Esophagus squamous epithelium (tissue), 4 donors: Measurements from ENCODE around the gene TUBA8.
"Not testable (repeated sequence)": the region's sequence is repeated elsewhere in the genome, so short reads cannot be mapped to it uniquely, and the experiment has no call there.

Experiments
- POLR2A ChIP-seq, 4 donors: fragments of 450-650 bp; IDR thresholded peaks; one replicate each; pipeline ENCODE4 v1.6.1; 2017; ENCODE audit warnings: antibody characterized with exemption in 4 of 4, mild to moderate bottlenecking in 4 of 4, moderate library complexity in 3 of 4
- TF ChIP-seq, protein P1 (sequence below), 6 experiments: fragments of 450-650 bp in 4 of 6; fragments of 200-600 bp in 2 of 6; sonication (generic) in 2 of 6; IDR thresholded peaks; one replicate each; pipeline ENCODE4 v1.5.1; 2016 to 2019; ENCODE audit warnings: antibody characterized with exemption in 6 of 6, mild to moderate bottlenecking in 4 of 6, moderate library complexity in 4 of 6

DNA sequence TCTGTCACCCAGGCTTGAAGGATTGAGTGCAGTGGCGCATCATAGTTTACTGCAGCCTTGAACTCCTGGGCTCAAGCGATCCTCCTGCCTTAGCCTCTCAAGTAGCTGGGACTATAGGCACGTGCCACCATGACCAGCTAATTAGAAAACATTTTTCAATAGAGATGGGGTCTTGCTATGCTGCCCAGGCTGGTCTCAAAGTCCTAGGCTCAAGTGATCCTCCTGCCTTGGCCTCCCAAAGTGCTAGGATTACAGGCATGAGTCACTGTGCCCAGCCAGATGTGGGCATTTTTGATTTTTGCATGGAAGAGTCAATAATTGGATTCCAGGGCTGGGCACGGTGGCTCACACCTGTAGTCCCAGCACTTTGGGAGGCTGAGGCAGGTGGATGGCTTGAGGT is 36.7 kb upstream of the TUBA8 start:
- TF ChIP-seq, protein P1, sequence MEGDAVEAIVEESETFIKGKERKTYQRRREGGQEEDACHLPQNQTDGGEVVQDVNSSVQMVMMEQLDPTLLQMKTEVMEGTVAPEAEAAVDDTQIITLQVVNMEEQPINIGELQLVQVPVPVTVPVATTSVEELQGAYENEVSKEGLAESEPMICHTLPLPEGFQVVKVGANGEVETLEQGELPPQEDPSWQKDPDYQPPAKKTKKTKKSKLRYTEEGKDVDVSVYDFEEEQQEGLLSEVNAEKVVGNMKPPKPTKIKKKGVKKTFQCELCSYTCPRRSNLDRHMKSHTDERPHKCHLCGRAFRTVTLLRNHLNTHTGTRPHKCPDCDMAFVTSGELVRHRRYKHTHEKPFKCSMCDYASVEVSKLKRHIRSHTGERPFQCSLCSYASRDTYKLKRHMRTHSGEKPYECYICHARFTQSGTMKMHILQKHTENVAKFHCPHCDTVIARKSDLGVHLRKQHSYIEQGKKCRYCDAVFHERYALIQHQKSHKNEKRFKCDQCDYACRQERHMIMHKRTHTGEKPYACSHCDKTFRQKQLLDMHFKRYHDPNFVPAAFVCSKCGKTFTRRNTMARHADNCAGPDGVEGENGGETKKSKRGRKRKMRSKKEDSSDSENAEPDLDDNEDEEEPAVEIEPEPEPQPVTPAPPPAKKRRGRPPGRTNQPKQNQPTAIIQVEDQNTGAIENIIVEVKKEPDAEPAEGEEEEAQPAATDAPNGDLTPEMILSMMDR (IDR thresholded peaks at IDR 0.05), result not testable (repeated sequence)
- TF ChIP-seq POLR2A (IDR thresholded peaks at IDR 0.05), result not testable (repeated sequence)
